ENCODE measurements around the gene SEC24C. TPM values are rescaled to one million over a fixed set of nuclear protein-coding genes. Genes with fewer than 3 reads are reported as not detected.
A peak's percentile ranks its signal among the peaks of the same experiment; 100 is the strongest.
"Not testable (repeated sequence)": the region's sequence is repeated elsewhere in the genome, so short reads cannot be mapped to it uniquely, and the experiment has no call there.

Gene SEC24C
- 71.2 and 74.9 TPM in 2 replicates for total RNA-seq (2021)
- Bru-seq, nascent RNA = percentile 74 among the genes with signal in this experiment
- BruChase-seq, experiment 1, labeled RNA remaining after a 2-hour chase = percentile 84 among the genes with signal in this experiment
- BruChase-seq, experiment 2, labeled RNA remaining after a 6-hour chase = percentile 95 among the genes with signal in this experiment
- long read RNA-seq, full-length matches to known transcripts = 113 of 293 reads
- long read RNA-seq, partial matches to known transcripts = 123 of 293 reads
- long read RNA-seq, other reads (novel, unspliced or antisense) = 57 of 293 reads

- ChIA-PET CTCF (no interaction called here), POLR2A (ENCODE audit: low non-redundant PET) (interaction anchor here (0.5 to 0.6 kb wide), 2 partner anchors 491 to 570 kb away, joined by 3 to 6 read pairs; no protein-coding TSS in a partner anchor)
- intact Hi-C loops (cut with micrococcal nuclease; ENCODE audit: unreplicated experiment) = no loop called here
- H3K9me3 ChIP-seq (ENCODE audit: low read depth, low read length, poor library complexity, severe bottlenecking) = no peaks in the 10 kb centered on the region
- H3K36me3 ChIP-seq (ENCODE audit: insufficient read depth, low read length, poor library complexity, severe bottlenecking) = peaks cover 12% of the 10 kb centered on the region
- peaks cover 6% of the 10 kb centered on the region for H3K4me1 ChIP-seq (ENCODE audit: insufficient read depth, low read length, poor library complexity, severe bottlenecking)
- no TSS peak for BruUV-seq (replicated peaks)
- peak within 1 kb of the TSS; percentile 93 for H3K27ac ChIP-seq (ENCODE audit: low read depth, low read length, poor library complexity, severe bottlenecking)
- peak within 1 kb of the TSS; percentile 79 for H3K4me3 ChIP-seq (ENCODE audit: low read depth, low read length, poor library complexity, severe bottlenecking)
- H3K27me3 ChIP-seq (replicated peaks; ENCODE audit: insufficient read depth, low read depth, low read length, poor library complexity) = no peaks in the 10 kb centered on the region
- DNase-seq (ENCODE audit: low spot score) = peak; percentile 98
- TF ChIP-seq EZH2 (IDR thresholded peaks at IDR 0.05; ENCODE audit: borderline replicate concordance, low read depth, low read length, poor library complexity, severe bottlenecking) = no peak
- no peak for TF ChIP-seq CTCF (conservative IDR thresholded peaks at IDR 0.05; ENCODE audit: low read depth, low read length)
These were observed at the start of gene SEC24C for GRCh38 chr10:73743905-73744663. TSS of gene SEC24C (plus strand) at chr10:73744372. CDS start at chr10:73746833, 2,461 bp downstream.

DNA sequence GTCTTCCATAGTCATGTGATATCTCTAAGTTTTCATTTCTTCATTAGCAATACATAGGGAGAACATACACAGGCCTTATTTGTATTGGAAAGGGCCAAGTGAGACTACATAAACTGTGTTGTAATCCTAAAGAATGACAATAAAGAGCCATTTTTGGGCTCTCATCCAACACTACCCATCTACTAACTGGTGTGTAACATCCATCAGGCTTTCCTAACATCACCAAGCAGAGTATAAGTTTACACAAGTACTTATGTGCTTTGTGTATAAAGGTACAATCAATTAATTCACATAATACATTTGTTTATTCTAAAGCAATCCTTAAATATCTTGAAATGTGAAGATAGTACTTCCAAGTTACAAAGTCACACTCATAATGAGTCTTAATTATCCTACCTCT is 48.9 kb upstream of the SEC24C start:
- H3K27ac ChIP-seq (ENCODE audit: low read depth, low read length, poor library complexity, severe bottlenecking); CTCF ChIA-PET; POLR2A ChIA-PET (ENCODE audit: low non-redundant PET); BruUV-seq (replicated peaks); H3K9me3 ChIP-seq (ENCODE audit: low read depth, low read length, poor library complexity, severe bottlenecking); H3K27me3 ChIP-seq (replicated peaks; ENCODE audit: insufficient read depth, low read depth, low read length, poor library complexity); intact Hi-C loops (cut with micrococcal nuclease; ENCODE audit: unreplicated experiment); DNase-seq (ENCODE audit: low spot score); H3K4me3 ChIP-seq (ENCODE audit: low read depth, low read length, poor library complexity, severe bottlenecking); H3K36me3 ChIP-seq (ENCODE audit: insufficient read depth, low read length, poor library complexity, severe bottlenecking); H3K4me1 ChIP-seq (ENCODE audit: insufficient read depth, low read length, poor library complexity, severe bottlenecking): not testable (repeated sequence)

DNA sequence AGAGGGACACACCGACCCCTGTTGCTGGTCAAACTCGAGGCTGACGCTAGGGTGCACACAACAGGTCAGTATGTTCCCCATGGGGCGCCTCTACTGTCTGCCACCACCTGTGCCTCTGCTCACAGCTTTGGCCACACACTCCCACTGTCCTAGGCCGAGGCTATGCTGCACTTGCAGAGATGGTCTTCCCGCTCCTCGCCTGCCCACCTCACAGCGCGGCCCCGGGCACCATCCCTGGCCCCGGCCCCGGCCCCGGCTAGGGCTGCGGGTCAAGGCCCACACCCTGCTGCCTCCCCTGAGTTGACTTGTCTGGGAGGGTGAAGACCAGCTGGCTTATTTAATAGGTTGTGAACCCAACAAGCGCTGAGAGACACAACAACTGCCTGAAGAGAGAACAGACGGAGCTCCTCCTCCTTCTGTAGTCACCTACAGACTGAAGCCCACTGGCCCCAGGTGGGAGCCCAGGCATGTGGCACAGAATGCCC is 46.5 kb upstream of the SEC24C start, which contains the start of gene AGAP5:
AGAP5 (minus strand) TSS at position 435 of the 485 bp plus-strand sequence; CDS start at position 81, 354 bp downstream.
- H3K4me3 ChIP-seq (ENCODE audit: low read depth, low read length, poor library complexity, severe bottlenecking); POLR2A ChIA-PET (ENCODE audit: low non-redundant PET); CTCF ChIA-PET; H3K9me3 ChIP-seq (ENCODE audit: low read depth, low read length, poor library complexity, severe bottlenecking); H3K4me1 ChIP-seq (ENCODE audit: insufficient read depth, low read length, poor library complexity, severe bottlenecking); DNase-seq (ENCODE audit: low spot score); H3K27me3 ChIP-seq (replicated peaks; ENCODE audit: insufficient read depth, low read depth, low read length, poor library complexity); intact Hi-C loops (cut with micrococcal nuclease; ENCODE audit: unreplicated experiment); BruUV-seq (replicated peaks); H3K27ac ChIP-seq (ENCODE audit: low read depth, low read length, poor library complexity, severe bottlenecking); H3K36me3 ChIP-seq (ENCODE audit: insufficient read depth, low read length, poor library complexity, severe bottlenecking): not testable (repeated sequence)

DNA sequence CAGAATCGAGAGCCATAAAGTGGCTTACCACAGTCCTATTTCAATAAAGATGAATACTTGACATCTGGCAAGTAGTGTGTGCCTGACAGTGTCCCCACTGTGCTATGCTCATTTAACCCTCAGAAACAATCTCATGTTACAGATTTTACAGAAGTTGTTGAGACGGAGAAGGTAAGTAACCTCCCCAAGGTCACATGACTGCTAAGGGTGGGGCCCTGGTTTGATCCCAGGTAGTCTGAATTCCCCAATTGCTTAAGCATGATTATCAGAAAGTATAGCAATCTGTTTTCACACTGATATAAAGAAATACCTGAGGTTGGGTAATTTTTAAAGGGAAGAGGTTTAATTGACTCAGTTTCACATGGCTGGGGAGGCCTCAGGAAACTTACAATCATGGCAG is 45.4 kb upstream of the SEC24C start:
- H3K27me3 ChIP-seq (replicated peaks; ENCODE audit: insufficient read depth, low read depth, low read length, poor library complexity); DNase-seq (ENCODE audit: low spot score); BruUV-seq (replicated peaks); H3K4me3 ChIP-seq (ENCODE audit: low read depth, low read length, poor library complexity, severe bottlenecking); H3K36me3 ChIP-seq (ENCODE audit: insufficient read depth, low read length, poor library complexity, severe bottlenecking); POLR2A ChIA-PET (ENCODE audit: low non-redundant PET); H3K4me1 ChIP-seq (ENCODE audit: insufficient read depth, low read length, poor library complexity, severe bottlenecking); CTCF ChIA-PET; H3K27ac ChIP-seq (ENCODE audit: low read depth, low read length, poor library complexity, severe bottlenecking); intact Hi-C loops (cut with micrococcal nuclease; ENCODE audit: unreplicated experiment); H3K9me3 ChIP-seq (ENCODE audit: low read depth, low read length, poor library complexity, severe bottlenecking): not testable (repeated sequence)

DNA sequence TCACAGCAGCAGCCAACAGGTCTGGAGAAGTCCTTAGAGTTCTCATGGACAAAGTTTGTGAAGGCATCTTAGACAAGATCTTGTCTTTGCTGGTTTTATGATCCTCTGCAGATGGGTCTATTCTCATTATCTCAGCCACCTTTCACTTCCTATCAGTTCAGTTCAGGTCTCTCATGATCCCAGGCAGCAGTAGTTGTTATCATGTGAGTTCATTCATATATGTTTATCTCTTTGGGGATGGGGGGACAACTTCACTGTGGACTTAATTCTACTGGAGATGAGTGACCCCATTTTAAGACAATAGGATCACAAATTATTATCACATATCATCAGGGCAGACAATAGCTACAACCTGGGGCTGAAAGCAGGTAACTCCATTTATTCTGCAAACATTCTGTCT is 40.2 kb upstream of the SEC24C start:
- DNase-seq (ENCODE audit: low spot score); H3K9me3 ChIP-seq (ENCODE audit: low read depth, low read length, poor library complexity, severe bottlenecking); H3K27me3 ChIP-seq (replicated peaks; ENCODE audit: insufficient read depth, low read depth, low read length, poor library complexity); H3K4me3 ChIP-seq (ENCODE audit: low read depth, low read length, poor library complexity, severe bottlenecking); H3K36me3 ChIP-seq (ENCODE audit: insufficient read depth, low read length, poor library complexity, severe bottlenecking); POLR2A ChIA-PET (ENCODE audit: low non-redundant PET); intact Hi-C loops (cut with micrococcal nuclease; ENCODE audit: unreplicated experiment); CTCF ChIA-PET; BruUV-seq (replicated peaks); H3K4me1 ChIP-seq (ENCODE audit: insufficient read depth, low read length, poor library complexity, severe bottlenecking); H3K27ac ChIP-seq (ENCODE audit: low read depth, low read length, poor library complexity, severe bottlenecking): not testable (repeated sequence)

DNA sequence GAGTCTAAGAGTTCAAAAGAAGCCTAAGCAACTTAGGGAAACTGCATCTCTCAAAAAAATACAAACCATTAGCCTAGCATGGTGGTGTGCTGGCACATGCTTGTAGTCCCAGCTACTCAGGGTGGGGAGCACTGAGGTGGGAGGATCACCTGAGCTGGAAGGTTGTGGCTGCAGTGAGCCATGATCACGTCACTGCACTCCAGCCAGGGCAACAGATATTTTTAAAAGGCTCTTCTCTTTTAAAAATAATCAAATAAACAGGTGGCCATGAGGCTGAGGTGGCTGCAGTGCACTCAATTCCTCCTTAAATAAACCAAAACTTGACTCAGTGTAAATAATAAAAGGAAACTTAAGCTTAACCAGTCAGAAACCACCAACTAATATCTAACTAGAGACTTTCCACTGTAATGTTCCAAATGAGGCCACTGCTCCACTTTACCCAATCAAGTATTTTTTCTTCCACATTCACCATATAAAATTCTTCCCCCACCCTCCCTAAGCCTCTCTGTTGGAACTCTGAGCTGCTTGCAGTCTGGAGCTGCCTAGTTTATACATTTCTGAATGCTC is 38.6 kb upstream of the SEC24C start:
- intact Hi-C loops (cut with micrococcal nuclease; ENCODE audit: unreplicated experiment); POLR2A ChIA-PET (ENCODE audit: low non-redundant PET); H3K27me3 ChIP-seq (replicated peaks; ENCODE audit: insufficient read depth, low read depth, low read length, poor library complexity); H3K4me3 ChIP-seq (ENCODE audit: low read depth, low read length, poor library complexity, severe bottlenecking); H3K4me1 ChIP-seq (ENCODE audit: insufficient read depth, low read length, poor library complexity, severe bottlenecking); DNase-seq (ENCODE audit: low spot score); H3K36me3 ChIP-seq (ENCODE audit: insufficient read depth, low read length, poor library complexity, severe bottlenecking); CTCF ChIA-PET; BruUV-seq (replicated peaks); H3K27ac ChIP-seq (ENCODE audit: low read depth, low read length, poor library complexity, severe bottlenecking); H3K9me3 ChIP-seq (ENCODE audit: low read depth, low read length, poor library complexity, severe bottlenecking): not testable (repeated sequence)
